Chondrocyte (in vitro differentiated cells): Measurements from ENCODE around the gene LAPTM5. TPM values are rescaled to one million over a fixed set of nuclear protein-coding genes. Genes with fewer than 3 reads are reported as not detected.

Source experiments
- DNase-seq: peaks from one replicate; pipeline ENCODE4 v3.0.0; 2021; ENCODE audit warnings: mixed read lengths, low spot score
- H3K27ac Mint-ChIP-seq: one replicate; pipeline ENCODE4 v1.8.0; 2021; ENCODE audit warnings: mild to moderate bottlenecking, moderate library complexity, mixed read lengths; ENCODE audit not compliant: unreplicated experiment
- H3K27me3 Mint-ChIP-seq: 2 replicates; pipeline ENCODE4 v1.8.0; 2021; ENCODE audit warnings: low read depth, mixed read lengths
- H3K36me3 Mint-ChIP-seq: 2 replicates; pipeline ENCODE4 v1.8.0; 2021; ENCODE audit warnings: low read depth, mixed read lengths
- H3K4me1 Mint-ChIP-seq: 2 replicates; pipeline ENCODE4 v1.8.0; 2021; ENCODE audit warnings: low read depth, mild to moderate bottlenecking, mixed read lengths
- H3K4me3 Mint-ChIP-seq: one replicate; pipeline ENCODE4 v1.8.0; 2021; ENCODE audit warnings: mild to moderate bottlenecking, moderate library complexity, mixed read lengths; ENCODE audit not compliant: unreplicated experiment
- H3K9me3 Mint-ChIP-seq: 2 replicates; pipeline ENCODE4 v1.8.0; 2021; ENCODE audit warnings: low read depth, mixed read lengths
- CTCF ChIP-seq: fragments of 200-600 bp; sonication (generic); IDR thresholded peaks from 2 replicates; pipeline ENCODE4 v1.5.0; 2021; ENCODE audit warnings: antibody characterized with exemption, mild to moderate bottlenecking, moderate library complexity
- total RNA-seq: library from RNA; stranded (reverse); gene quantifications from 3 replicates; pipeline ENCODE4 v1.2.1, GENCODE V29; 2021

The LAPTM5 gene
- total RNA-seq, 1 donor from 2014 or later, result not detected

- H3K27me3 Mint-ChIP-seq, result peaks cover 3% of the 10 kb centered on the region
- no peak overlapping the region for H3K27ac Mint-ChIP-seq
- peaks cover 9% of the 10 kb centered on the region for H3K4me1 Mint-ChIP-seq
- no peak overlapping the region for H3K4me3 Mint-ChIP-seq
- TF ChIP-seq CTCF, result no peak
- DNase-seq, result no peak
- H3K36me3 Mint-ChIP-seq, result no peaks in the 10 kb centered on the region
- H3K9me3 Mint-ChIP-seq, result peaks cover 4% of the 10 kb centered on the region
These were observed 40.9 kb downstream of the LAPTM5 start for GRCh38 chr1:30716646-30717045.

- H3K27me3 Mint-ChIP-seq, result peaks cover 3% of the 10 kb centered on the region
- H3K9me3 Mint-ChIP-seq, result peaks cover 4% of the 10 kb centered on the region
- no peak for TF ChIP-seq CTCF
- H3K27ac Mint-ChIP-seq, result no peak overlapping the region
- H3K4me3 Mint-ChIP-seq, result no peak overlapping the region
- no peak for DNase-seq
- H3K4me1 Mint-ChIP-seq, result peaks cover 9% of the 10 kb centered on the region
- H3K36me3 Mint-ChIP-seq, result no peaks in the 10 kb centered on the region
These were observed 41.7 kb downstream of the LAPTM5 start for GRCh38 chr1:30715886-30716285.

GRCh38 chr1:30715216-30715615, 42.4 kb downstream of the LAPTM5 start:
- no peak for DNase-seq
- peak; percentile 70 for TF ChIP-seq CTCF
- Mint-ChIP-seq H3K4me3 (no peak overlapping the region), H3K36me3 (no peaks in the 10 kb centered on the region), H3K9me3 (peaks cover 4% of the 10 kb centered on the region), H3K4me1 (peaks cover 9% of the 10 kb centered on the region), H3K27ac (no peak overlapping the region), H3K27me3 (peaks cover 3% of the 10 kb centered on the region)

- no peak for DNase-seq
- TF ChIP-seq CTCF, result no peak
- H3K4me1 Mint-ChIP-seq, result peaks cover 8% of the 10 kb centered on the region
- H3K4me3 Mint-ChIP-seq, result no peak overlapping the region
- H3K9me3 Mint-ChIP-seq, result peaks cover 4% of the 10 kb centered on the region
- H3K27ac Mint-ChIP-seq, result no peak overlapping the region
- H3K36me3 Mint-ChIP-seq, result no peaks in the 10 kb centered on the region
- peaks cover 4% of the 10 kb centered on the region for H3K27me3 Mint-ChIP-seq
These were observed 43.0 kb downstream of the LAPTM5 start for GRCh38 chr1:30714536-30715090.

- H3K4me3 Mint-ChIP-seq, result no peak overlapping the region
- H3K27me3 Mint-ChIP-seq, result peaks cover 7% of the 10 kb centered on the region
- H3K36me3 Mint-ChIP-seq, result no peaks in the 10 kb centered on the region
- peaks cover 4% of the 10 kb centered on the region for H3K9me3 Mint-ChIP-seq
- peaks cover 3% of the 10 kb centered on the region for H3K4me1 Mint-ChIP-seq
- no peak for DNase-seq
- no peak overlapping the region for H3K27ac Mint-ChIP-seq
- TF ChIP-seq CTCF, result no peak
These were observed 43.5 kb downstream of the LAPTM5 start for GRCh38 chr1:30714025-30714424.
